ENCODE data around the gene CNGA3. TPM values are rescaled to one million over a fixed set of nuclear protein-coding genes. Genes with fewer than 3 reads are reported as not detected.
"Not testable (repeated sequence)": the region's sequence is repeated elsewhere in the genome, so short reads cannot be mapped to it uniquely, and the experiment has no call there.

Gene CNGA3
- total and polyA plus RNA-seq, 2 of the 4 experiments (the other 2 are of a cell fraction) = under 0.01 TPM; not detected in 1

DNA sequence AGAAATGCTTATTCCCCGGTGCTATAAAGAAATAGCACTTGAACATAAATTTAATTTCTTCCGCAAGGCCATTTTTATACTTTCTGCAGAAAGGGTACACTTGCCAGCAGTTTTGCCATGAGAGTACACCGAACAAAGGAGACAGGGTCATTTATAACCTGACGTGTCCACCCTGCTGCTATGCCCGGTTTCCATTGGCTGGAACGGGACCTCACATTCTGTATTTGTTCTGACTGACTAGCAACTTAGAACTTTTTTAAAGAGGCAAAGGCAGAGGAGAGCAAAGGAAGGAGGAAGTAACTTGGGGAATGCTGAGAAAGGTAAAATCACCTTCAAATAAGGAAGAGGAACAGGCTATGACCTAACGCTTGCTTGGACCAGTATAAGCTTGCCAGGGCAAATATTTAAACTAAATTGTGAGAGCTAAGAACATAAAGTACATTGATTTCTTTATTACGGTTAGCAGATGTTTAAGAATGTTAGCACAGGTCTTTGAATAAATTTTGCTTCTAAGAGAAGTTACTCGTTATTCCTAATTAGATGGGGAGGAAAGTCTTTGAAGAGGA, 39.0 kb upstream of the CNGA3 start:
- H2AFZ ChIP-seq (replicated peaks; ENCODE audit: low read length, poor library complexity); H3K23ac ChIP-seq (ENCODE audit: low read depth, low read length); H4K91ac ChIP-seq (ENCODE audit: insufficient read depth, low read depth, low read length); H4K5ac ChIP-seq (ENCODE audit: low read depth, low read length); H2BK15ac ChIP-seq (ENCODE audit: low read depth, low read length); H3K4me2 ChIP-seq (ENCODE audit: low read depth, low read length); ATAC-seq (ENCODE audit: low read depth); H4K8ac ChIP-seq (ENCODE audit: low read depth in 2 of 2, low read length in 2 of 2); intact Hi-C loops (cut with micrococcal nuclease); H2BK5ac ChIP-seq (ENCODE audit: low read depth, low read length, poor library complexity, severe bottlenecking); H2AK9ac ChIP-seq (replicated peaks; ENCODE audit: low read depth, low read length, poor library complexity); H3K9me3 ChIP-seq (ENCODE audit: control insufficient read depth, insufficient read depth, low read length); H3K14ac ChIP-seq (replicated peaks; ENCODE audit: low read depth, low read length); H2BK120ac ChIP-seq (ENCODE audit: low read depth, low read length); H3K9ac ChIP-seq (ENCODE audit: low read depth, low read length); H3K36me3 ChIP-seq (ENCODE audit: control insufficient read depth, insufficient read depth, low read length); H2BK20ac ChIP-seq (ENCODE audit: low read depth, low read length); H3K4me3 ChIP-seq (ENCODE audit: insufficient read depth, low read depth, low read length); CTCF ChIA-PET; H3K18ac ChIP-seq (ENCODE audit: low read depth, low read length); H2AK5ac ChIP-seq (ENCODE audit: low read depth, low read length); H3K4ac ChIP-seq (ENCODE audit: low read depth, low read length); POLR2A ChIA-PET (ENCODE audit: unreplicated experiment); H3K9me1 ChIP-seq (ENCODE audit: insufficient read depth, low read length); BruUV-seq (replicated peaks); H4K20me1 ChIP-seq (ENCODE audit: insufficient read depth, low read length); H3K27ac ChIP-seq (ENCODE audit: insufficient read depth, low read length); in situ Hi-C loops (cut with MboI; ENCODE audit: low sequenced_read_pairs); H3K56ac ChIP-seq (ENCODE audit: extremely low read depth, insufficient read depth, low read length); H3K79me1 ChIP-seq (ENCODE audit: low read depth in 1 of 2, low read length in 2 of 2); DNase-seq; H3K4me1 ChIP-seq (ENCODE audit: control insufficient read depth, insufficient read depth, low read length); dilution Hi-C loops (cut with HindIII; ENCODE audit: low sequenced_read_pairs, unreplicated experiment); H3K27me3 ChIP-seq (ENCODE audit: control insufficient read depth, insufficient read depth, low read length): not testable (repeated sequence)
- WGBS, 2 experiments (ENCODE audit: extremely low coverage in 2 of 2, insufficient read length in 1 of 2) = 67% methylated on average over 3 of the region's 9 CpGs; no CpG with 5 or more reads in 1 of the 2 experiments

All from IMR-90 (cell line).